Measurements from ENCODE around the gene CDRT4.

GRCh38 chr17:15404106-15405057 is 63.0 kb downstream of the CDRT4 start:
- TF ChIP-seq CTCF (IDR thresholded peaks at IDR 0.05; ENCODE audit: extremely low read depth in 1 of 2, insufficient read depth in 1 of 2, low read depth in 1 of 2, low read length in 2 of 2) (no peak), POLR2AphosphoS5 (IDR thresholded peaks at IDR 0.05; ENCODE audit: insufficient read depth, low read depth, low read length) (no peak), EZH2 (IDR thresholded peaks at IDR 0.05; ENCODE audit: borderline replicate concordance, low read depth, low read length, severe bottlenecking) (no peak)

Data from endothelial cell of umbilical vein (primary cell).